B cell (primary cell): ENCODE results near the gene KIAA1217.

Experiments
- EZH2 ChIP-seq: IDR thresholded peaks from 2 replicates; pipeline ENCODE4 v1.6.1; 2012; ENCODE audit warnings: borderline replicate concordance, low read depth, mild to moderate bottlenecking, moderate library complexity, low read length; ENCODE audit not compliant: insufficient read depth, poor library complexity, severe bottlenecking
- TF ChIP-seq, protein P1 (sequence below): fragments of 200-600 bp; IDR thresholded peaks from one replicate; pipeline ENCODE4 v1.8.0; 2022; ENCODE audit warnings: antibody characterized with exemption, mild to moderate bottlenecking

DNA sequence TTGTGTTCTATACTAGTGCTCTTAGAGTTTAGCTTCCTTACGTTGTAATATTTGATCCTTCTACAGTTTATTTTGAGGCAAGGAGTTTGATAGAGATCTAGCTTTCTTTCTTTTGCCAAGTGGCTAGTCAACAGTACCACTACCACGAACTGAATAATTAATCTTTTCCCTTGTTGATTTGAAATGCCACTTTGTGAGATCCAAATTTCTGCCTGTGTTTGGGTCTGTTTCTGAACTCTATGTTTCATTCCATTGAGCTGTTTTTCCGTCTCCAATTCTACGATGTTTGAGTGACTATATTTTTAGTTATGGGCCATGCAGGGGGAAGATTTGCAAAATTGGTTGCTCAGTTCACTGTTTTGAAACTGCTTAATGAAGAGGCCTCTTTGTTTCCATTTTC lies 134.7 kb downstream of the KIAA1217 start:
- TF ChIP-seq, protein P1, sequence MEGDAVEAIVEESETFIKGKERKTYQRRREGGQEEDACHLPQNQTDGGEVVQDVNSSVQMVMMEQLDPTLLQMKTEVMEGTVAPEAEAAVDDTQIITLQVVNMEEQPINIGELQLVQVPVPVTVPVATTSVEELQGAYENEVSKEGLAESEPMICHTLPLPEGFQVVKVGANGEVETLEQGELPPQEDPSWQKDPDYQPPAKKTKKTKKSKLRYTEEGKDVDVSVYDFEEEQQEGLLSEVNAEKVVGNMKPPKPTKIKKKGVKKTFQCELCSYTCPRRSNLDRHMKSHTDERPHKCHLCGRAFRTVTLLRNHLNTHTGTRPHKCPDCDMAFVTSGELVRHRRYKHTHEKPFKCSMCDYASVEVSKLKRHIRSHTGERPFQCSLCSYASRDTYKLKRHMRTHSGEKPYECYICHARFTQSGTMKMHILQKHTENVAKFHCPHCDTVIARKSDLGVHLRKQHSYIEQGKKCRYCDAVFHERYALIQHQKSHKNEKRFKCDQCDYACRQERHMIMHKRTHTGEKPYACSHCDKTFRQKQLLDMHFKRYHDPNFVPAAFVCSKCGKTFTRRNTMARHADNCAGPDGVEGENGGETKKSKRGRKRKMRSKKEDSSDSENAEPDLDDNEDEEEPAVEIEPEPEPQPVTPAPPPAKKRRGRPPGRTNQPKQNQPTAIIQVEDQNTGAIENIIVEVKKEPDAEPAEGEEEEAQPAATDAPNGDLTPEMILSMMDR: no peak
- no peak for TF ChIP-seq EZH2
